ENCODE results near the gene DCDC2B. TPM values are rescaled to one million over a fixed set of nuclear protein-coding genes. Genes with fewer than 3 reads are reported as not detected.
A peak's percentile ranks its signal among the peaks of the same experiment; 100 is the strongest.

The DCDC2B gene
- total and polyA plus RNA-seq, 9 of the 15 experiments (the other 6 are each of a cell fraction or from before 2014, with no cell fraction given), result not detected

DNA sequence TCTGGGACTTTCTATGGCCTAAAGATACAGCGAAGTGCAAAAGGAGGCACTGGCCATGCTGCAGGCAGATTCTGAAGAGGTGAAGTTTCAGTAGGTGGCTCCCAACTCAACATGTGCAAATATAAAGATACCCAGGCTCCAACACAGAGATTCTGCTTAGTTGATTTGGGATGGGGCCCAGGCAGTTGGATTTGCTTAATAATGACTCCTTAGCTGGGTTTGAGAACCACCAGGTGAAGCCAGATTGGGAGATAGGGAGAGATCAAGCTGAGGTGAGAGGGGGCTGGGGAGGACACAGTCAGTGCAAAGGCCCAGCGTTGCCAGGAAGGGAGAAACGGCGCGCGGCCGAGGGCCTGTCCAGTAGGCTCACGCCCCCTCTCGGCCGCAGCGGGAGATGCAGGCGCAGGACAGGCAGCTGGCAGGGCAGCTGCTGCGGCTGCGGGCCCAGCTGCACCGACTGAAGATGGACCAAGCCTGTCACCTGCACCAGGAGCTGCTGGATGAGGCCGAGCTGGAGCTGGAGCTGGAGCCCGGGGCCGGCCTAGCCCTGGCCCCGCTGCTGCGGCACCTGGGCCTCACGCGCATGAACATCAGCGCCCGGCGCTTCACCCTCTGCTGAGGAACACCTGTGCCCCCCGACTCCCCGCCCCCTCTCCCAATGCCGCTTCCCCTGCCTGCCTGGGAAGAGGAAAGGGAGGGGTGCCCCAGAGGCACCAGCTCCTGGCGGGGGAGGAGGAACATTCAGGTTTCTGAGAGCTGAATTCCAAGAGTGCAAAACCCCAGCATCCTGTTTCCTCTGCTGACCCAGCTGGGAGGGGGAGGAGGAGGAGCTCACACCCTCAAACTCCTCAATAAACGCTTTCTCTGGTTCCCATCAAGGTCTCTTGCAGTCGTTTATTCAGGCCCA lies 39.3 kb downstream of the DCDC2B start (continued):
- TF ChIP-seq HNRNPH1 (optimal IDR thresholded peaks at IDR 0.05; ENCODE audit: low read depth, low read length) (no peak), ATF1 (CRISPR knock-in tag; IDR thresholded peaks at IDR 0.05) (no peak), ATF1 (tag; IDR thresholded peaks at IDR 0.05) (peak; percentile 39; the same call in 1 of the 2 replicates), CBFA2T2 (conservative IDR thresholded peaks at IDR 0.05) (peak; percentile 83), GABPA (tag; conservative IDR thresholded peaks at IDR 0.05; ENCODE audit: low read depth) (no peak), ZNF124 (CRISPR knock-in tag; IDR thresholded peaks at IDR 0.05) (no peak), SMARCA4 (IDR thresholded peaks at IDR 0.05) (peak; percentile 50; the same call in 1 of the 2 replicates), SMC3 (conservative IDR thresholded peaks at IDR 0.05; ENCODE audit: insufficient read depth, low read depth, low read length) (peak; percentile 83), HDAC8 (tag; IDR thresholded peaks at IDR 0.05) (0 out of 2 replicates have a peak, but pooled peaks have one; percentile 49), ZBTB7A (IDR thresholded peaks at IDR 0.05; ENCODE audit: borderline replicate concordance, control insufficient read depth, low read depth, low read length) (peak; percentile 62; the same call in 1 of the 2 replicates), TRIM28 (IDR thresholded peaks at IDR 0.05) (0 out of 2 replicates have a peak, but pooled peaks have one; percentile 73), HMGN3 (IDR thresholded peaks at IDR 0.05; ENCODE audit: borderline replicate concordance, extremely low read depth, insufficient read length, low read depth, low read length) (peak; percentile 59)
- TF ChIP-seq, protein P1, sequence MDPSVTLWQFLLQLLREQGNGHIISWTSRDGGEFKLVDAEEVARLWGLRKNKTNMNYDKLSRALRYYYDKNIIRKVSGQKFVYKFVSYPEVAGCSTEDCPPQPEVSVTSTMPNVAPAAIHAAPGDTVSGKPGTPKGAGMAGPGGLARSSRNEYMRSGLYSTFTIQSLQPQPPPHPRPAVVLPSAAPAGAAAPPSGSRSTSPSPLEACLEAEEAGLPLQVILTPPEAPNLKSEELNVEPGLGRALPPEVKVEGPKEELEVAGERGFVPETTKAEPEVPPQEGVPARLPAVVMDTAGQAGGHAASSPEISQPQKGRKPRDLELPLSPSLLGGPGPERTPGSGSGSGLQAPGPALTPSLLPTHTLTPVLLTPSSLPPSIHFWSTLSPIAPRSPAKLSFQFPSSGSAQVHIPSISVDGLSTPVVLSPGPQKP (CRISPR knock-in tag; IDR thresholded peaks at IDR 0.05), result no peak
- TF ChIP-seq, protein P2, sequence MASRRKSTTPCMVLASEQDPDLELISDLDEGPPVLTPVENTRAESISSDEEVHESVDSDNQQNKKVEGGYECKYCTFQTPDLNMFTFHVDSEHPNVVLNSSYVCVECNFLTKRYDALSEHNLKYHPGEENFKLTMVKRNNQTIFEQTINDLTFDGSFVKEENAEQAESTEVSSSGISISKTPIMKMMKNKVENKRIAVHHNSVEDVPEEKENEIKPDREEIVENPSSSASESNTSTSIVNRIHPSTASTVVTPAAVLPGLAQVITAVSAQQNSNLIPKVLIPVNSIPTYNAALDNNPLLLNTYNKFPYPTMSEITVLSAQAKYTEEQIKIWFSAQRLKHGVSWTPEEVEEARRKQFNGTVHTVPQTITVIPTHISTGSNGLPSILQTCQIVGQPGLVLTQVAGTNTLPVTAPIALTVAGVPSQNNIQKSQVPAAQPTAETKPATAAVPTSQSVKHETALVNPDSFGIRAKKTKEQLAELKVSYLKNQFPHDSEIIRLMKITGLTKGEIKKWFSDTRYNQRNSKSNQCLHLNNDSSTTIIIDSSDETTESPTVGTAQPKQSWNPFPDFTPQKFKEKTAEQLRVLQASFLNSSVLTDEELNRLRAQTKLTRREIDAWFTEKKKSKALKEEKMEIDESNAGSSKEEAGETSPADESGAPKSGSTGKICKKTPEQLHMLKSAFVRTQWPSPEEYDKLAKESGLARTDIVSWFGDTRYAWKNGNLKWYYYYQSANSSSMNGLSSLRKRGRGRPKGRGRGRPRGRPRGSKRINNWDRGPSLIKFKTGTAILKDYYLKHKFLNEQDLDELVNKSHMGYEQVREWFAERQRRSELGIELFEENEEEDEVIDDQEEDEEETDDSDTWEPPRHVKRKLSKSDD (conservative IDR thresholded peaks at IDR 0.05; ENCODE audit: low read length), result 0 out of 2 replicates have a peak, but pooled peaks have one; percentile 19
- TF ChIP-seq, protein P3, sequence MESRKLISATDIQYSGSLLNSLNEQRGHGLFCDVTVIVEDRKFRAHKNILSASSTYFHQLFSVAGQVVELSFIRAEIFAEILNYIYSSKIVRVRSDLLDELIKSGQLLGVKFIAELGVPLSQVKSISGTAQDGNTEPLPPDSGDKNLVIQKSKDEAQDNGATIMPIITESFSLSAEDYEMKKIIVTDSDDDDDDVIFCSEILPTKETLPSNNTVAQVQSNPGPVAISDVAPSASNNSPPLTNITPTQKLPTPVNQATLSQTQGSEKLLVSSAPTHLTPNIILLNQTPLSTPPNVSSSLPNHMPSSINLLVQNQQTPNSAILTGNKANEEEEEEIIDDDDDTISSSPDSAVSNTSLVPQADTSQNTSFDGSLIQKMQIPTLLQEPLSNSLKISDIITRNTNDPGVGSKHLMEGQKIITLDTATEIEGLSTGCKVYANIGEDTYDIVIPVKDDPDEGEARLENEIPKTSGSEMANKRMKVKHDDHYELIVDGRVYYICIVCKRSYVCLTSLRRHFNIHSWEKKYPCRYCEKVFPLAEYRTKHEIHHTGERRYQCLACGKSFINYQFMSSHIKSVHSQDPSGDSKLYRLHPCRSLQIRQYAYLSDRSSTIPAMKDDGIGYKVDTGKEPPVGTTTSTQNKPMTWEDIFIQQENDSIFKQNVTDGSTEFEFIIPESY (CRISPR knock-in tag; IDR thresholded peaks at IDR 0.05), result peak; percentile 84
- TF ChIP-seq, protein P4, sequence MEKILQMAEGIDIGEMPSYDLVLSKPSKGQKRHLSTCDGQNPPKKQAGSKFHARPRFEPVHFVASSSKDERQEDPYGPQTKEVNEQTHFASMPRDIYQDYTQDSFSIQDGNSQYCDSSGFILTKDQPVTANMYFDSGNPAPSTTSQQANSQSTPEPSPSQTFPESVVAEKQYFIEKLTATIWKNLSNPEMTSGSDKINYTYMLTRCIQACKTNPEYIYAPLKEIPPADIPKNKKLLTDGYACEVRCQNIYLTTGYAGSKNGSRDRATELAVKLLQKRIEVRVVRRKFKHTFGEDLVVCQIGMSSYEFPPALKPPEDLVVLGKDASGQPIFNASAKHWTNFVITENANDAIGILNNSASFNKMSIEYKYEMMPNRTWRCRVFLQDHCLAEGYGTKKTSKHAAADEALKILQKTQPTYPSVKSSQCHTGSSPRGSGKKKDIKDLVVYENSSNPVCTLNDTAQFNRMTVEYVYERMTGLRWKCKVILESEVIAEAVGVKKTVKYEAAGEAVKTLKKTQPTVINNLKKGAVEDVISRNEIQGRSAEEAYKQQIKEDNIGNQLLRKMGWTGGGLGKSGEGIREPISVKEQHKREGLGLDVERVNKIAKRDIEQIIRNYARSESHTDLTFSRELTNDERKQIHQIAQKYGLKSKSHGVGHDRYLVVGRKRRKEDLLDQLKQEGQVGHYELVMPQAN (IDR thresholded peaks at IDR 0.05; ENCODE audit: borderline replicate concordance), result peak; percentile 48; the same call in 1 of the 2 replicates
- TF ChIP-seq, protein P5, sequence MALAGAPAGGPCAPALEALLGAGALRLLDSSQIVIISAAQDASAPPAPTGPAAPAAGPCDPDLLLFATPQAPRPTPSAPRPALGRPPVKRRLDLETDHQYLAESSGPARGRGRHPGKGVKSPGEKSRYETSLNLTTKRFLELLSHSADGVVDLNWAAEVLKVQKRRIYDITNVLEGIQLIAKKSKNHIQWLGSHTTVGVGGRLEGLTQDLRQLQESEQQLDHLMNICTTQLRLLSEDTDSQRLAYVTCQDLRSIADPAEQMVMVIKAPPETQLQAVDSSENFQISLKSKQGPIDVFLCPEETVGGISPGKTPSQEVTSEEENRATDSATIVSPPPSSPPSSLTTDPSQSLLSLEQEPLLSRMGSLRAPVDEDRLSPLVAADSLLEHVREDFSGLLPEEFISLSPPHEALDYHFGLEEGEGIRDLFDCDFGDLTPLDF (CRISPR knock-in tag; IDR thresholded peaks at IDR 0.05), result peak; percentile 62; the same call in 1 of the 2 replicates

Data from K562 (cell line).